OCI-LY3 (cell line): ENCODE measurements around the gene PGM2.

Source experiments
- H2AFZ ChIP-seq: fragments of 200-600, 300-600 bp; shearing (Covaris generic); 2 replicates; pipeline ENCODE4 v1.6.0; 2014; ENCODE audit warnings: antibody characterized with exemption, low read depth, low read length
- H3K27ac ChIP-seq: fragments of 200-600, 300-600 bp; sonication (generic); 2 replicates; pipeline ENCODE4 v1.5.1; 2014; ENCODE audit warnings: mild to moderate bottlenecking, low read length, moderate library complexity, mixed read lengths
- H3K27me3 ChIP-seq: fragments of 200-600, 300-600 bp; sonication (generic); 2 replicates; pipeline ENCODE4 v1.6.1; 2014; ENCODE audit warnings: low read depth, low read length, mixed read lengths
- H3K36me3 ChIP-seq: fragments of 200-600, 300-600 bp; sonication (generic); replicated peaks from 2 replicates; pipeline ENCODE3; 2014; ENCODE audit warnings: low read depth, low read length, mixed read lengths
- H3K4me1 ChIP-seq: fragments of 300-600, 200-600 bp; sonication (generic); 2 replicates; pipeline ENCODE4 v1.6.1; 2014; ENCODE audit warnings: low read length, mixed read lengths
- H3K4me2 ChIP-seq: fragments of 200-600, 300-600 bp; sonication (generic); 2 replicates; pipeline ENCODE4 v1.6.1; 2014; ENCODE audit warnings: low read length, mixed read lengths
- H3K4me3 ChIP-seq: fragments of 300-600, 200-600 bp; sonication (generic); 2 replicates; pipeline ENCODE4 v1.5.1; 2014; ENCODE audit warnings: antibody characterized with exemption, mild to moderate bottlenecking, low read length, moderate library complexity
- H3K79me2 ChIP-seq: fragments of 300-600, 200-600 bp; shearing (Covaris generic); 2 replicates; pipeline ENCODE4 v1.6.1; 2014; ENCODE audit warnings: mild to moderate bottlenecking, low read length, mixed read lengths
- H3K9ac ChIP-seq: fragments of 300-600, 200-600 bp; shearing (Covaris generic); 2 replicates; pipeline ENCODE4 v1.6.0; 2014; ENCODE audit warnings: mild to moderate bottlenecking, low read length, moderate library complexity
- H3K9me3 ChIP-seq: fragments of 200-600, 300-600 bp; shearing (Covaris generic); 2 replicates; pipeline ENCODE4 v1.6.1; 2014; ENCODE audit warnings: low read length, mixed read lengths; ENCODE audit not compliant: insufficient read depth
- H4K20me1 ChIP-seq: fragments of 200-600, 300-600 bp; sonication (generic); 2 replicates; pipeline ENCODE4 v1.6.1; 2016; ENCODE audit warnings: low read length, mixed read lengths; ENCODE audit not compliant: insufficient read depth
- EZH2phosphoT487 ChIP-seq: fragments of 200-600 bp; shearing (Covaris generic); IDR thresholded peaks from 2 replicates; pipeline ENCODE4 v1.6.1; 2018; ENCODE audit warnings: antibody characterized with exemption, mixed run types, low read depth
- TF ChIP-seq, protein P1 (sequence below): fragments of 200-600, 300-600 bp; sonication (generic); IDR thresholded peaks from 2 replicates; pipeline ENCODE4 v1.5.1; 2014; ENCODE audit warnings: antibody characterized with exemption, low read length, low read depth

PGM2 gene

DNA sequence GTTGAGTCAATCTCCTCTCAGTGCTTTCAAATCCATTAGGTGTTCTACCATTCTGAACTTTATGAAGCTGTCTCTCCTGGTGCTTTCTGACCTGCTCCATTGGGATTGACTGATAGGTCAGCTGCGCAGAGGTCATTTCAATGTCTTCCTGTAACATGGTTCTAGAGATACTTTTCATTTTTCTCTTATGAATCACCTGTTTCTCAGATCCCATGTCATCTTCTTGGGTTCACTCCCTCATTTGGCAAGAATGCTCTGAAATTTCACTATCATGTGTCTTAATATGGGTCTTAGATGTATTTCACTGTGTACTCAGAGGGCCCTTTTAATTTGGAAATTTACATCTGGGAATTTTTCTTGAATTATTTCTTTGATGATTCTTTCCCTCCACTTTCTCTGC lies 13.8 kb upstream of the PGM2 start:
- Histone ChIP-seq H3K4me3 (no peak overlapping the region), H3K27ac (no peak overlapping the region), H4K20me1 (no peaks in the 10 kb centered on the region), H2AFZ (no peak overlapping the region), H3K27me3 (no peaks in the 10 kb centered on the region), H3K4me2 (no peak overlapping the region), H3K79me2 (no peaks in the 10 kb centered on the region), H3K4me1 (no peaks in the 10 kb centered on the region), H3K9me3 (no peaks in the 10 kb centered on the region), H3K36me3 (no peaks in the 10 kb centered on the region), H3K9ac (no peak overlapping the region)
- TF ChIP-seq, protein P1, sequence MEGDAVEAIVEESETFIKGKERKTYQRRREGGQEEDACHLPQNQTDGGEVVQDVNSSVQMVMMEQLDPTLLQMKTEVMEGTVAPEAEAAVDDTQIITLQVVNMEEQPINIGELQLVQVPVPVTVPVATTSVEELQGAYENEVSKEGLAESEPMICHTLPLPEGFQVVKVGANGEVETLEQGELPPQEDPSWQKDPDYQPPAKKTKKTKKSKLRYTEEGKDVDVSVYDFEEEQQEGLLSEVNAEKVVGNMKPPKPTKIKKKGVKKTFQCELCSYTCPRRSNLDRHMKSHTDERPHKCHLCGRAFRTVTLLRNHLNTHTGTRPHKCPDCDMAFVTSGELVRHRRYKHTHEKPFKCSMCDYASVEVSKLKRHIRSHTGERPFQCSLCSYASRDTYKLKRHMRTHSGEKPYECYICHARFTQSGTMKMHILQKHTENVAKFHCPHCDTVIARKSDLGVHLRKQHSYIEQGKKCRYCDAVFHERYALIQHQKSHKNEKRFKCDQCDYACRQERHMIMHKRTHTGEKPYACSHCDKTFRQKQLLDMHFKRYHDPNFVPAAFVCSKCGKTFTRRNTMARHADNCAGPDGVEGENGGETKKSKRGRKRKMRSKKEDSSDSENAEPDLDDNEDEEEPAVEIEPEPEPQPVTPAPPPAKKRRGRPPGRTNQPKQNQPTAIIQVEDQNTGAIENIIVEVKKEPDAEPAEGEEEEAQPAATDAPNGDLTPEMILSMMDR: no peak
- TF ChIP-seq EZH2phosphoT487: no peak

DNA sequence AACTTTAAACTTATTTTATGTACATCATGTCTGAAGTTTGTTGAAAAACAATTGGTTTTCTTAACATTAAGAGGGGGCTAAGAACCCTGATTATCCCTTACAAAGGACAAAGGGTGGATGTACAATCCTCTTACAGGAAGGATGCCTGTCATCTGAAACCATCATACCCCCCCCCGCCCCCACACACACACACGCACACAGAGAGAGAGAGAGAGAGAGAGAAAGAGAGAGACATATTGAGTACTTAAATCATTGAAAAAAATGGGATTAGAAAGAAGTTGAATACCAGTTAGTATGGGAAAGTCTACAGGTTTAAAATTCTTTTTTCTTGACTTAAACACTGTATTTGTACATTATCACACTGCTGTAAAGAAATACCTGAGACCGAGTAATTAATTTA lies 10.9 kb upstream of the PGM2 start:
- H3K9ac ChIP-seq: no peak overlapping the region
- H3K4me2 ChIP-seq: no peak overlapping the region
- H3K79me2 ChIP-seq: no peaks in the 10 kb centered on the region
- no peaks in the 10 kb centered on the region for H3K4me1 ChIP-seq
- no peak overlapping the region for H3K27ac ChIP-seq
- TF ChIP-seq, protein P1: no peak
- no peak for TF ChIP-seq EZH2phosphoT487
- H4K20me1 ChIP-seq: no peaks in the 10 kb centered on the region
- H2AFZ ChIP-seq: no peak overlapping the region
- H3K9me3 ChIP-seq: no peaks in the 10 kb centered on the region
- no peaks in the 10 kb centered on the region for H3K27me3 ChIP-seq
- H3K4me3 ChIP-seq: no peak overlapping the region
- no peaks in the 10 kb centered on the region for H3K36me3 ChIP-seq

DNA sequence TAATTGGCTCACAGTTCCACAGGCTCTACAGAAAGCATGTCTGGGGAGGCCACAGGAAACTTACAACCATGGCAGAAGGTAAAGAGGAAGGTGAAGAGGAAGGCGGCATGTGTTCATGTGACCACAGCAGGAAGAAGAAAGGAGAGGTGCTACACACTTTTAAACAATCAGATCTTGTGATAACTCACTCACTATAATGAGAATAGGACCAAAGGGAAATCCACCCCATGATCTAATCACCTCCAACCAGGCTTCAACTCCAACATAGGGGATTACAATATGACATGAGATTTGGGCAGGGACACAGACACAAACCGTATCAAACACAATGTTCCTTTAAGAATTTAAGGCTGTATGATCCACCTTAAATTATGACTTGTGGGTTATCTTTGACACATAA lies 10.5 kb upstream of the PGM2 start:
- Histone ChIP-seq H3K9me3 (no peaks in the 10 kb centered on the region), H3K4me2 (no peak overlapping the region), H3K9ac (no peak overlapping the region), H3K36me3 (no peaks in the 10 kb centered on the region), H3K4me3 (no peak overlapping the region), H3K4me1 (no peaks in the 10 kb centered on the region), H3K27ac (no peak overlapping the region), H4K20me1 (no peaks in the 10 kb centered on the region), H2AFZ (no peak overlapping the region), H3K79me2 (no peaks in the 10 kb centered on the region), H3K27me3 (no peaks in the 10 kb centered on the region)
- TF ChIP-seq, protein P1: no peak
- no peak for TF ChIP-seq EZH2phosphoT487

DNA sequence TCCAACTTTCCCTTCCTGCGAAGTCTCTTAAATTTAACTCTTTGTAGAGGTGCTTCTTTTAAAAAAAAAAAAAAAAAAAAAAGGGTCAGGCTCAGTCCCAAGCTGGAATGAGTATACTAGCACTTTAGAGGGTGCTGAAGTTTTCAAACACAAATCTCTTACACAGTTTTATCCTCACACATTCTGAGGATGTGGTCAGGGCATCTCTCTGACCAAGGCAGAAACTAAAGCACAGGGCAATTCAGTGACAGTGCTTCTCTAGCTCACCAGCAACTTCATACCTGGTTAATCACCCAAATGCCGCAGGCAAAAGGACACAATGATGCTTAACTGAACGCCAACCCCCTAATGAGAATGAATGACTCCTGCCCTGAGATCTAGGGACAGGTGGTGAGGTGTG lies 9.8 kb upstream of the PGM2 start:
- no peak overlapping the region for H2AFZ ChIP-seq
- H3K27ac ChIP-seq: no peak overlapping the region
- H4K20me1 ChIP-seq: no peaks in the 10 kb centered on the region
- no peaks in the 10 kb centered on the region for H3K4me1 ChIP-seq
- H3K9ac ChIP-seq: no peak overlapping the region
- no peaks in the 10 kb centered on the region for H3K9me3 ChIP-seq
- H3K27me3 ChIP-seq: no peaks in the 10 kb centered on the region
- H3K4me2 ChIP-seq: no peak overlapping the region
- H3K36me3 ChIP-seq: no peaks in the 10 kb centered on the region
- no peak overlapping the region for H3K4me3 ChIP-seq
- TF ChIP-seq, protein P1: no peak
- no peak for TF ChIP-seq EZH2phosphoT487
- no peaks in the 10 kb centered on the region for H3K79me2 ChIP-seq
